ENCODE data around the gene PDILT.

The PDILT gene

DNA sequence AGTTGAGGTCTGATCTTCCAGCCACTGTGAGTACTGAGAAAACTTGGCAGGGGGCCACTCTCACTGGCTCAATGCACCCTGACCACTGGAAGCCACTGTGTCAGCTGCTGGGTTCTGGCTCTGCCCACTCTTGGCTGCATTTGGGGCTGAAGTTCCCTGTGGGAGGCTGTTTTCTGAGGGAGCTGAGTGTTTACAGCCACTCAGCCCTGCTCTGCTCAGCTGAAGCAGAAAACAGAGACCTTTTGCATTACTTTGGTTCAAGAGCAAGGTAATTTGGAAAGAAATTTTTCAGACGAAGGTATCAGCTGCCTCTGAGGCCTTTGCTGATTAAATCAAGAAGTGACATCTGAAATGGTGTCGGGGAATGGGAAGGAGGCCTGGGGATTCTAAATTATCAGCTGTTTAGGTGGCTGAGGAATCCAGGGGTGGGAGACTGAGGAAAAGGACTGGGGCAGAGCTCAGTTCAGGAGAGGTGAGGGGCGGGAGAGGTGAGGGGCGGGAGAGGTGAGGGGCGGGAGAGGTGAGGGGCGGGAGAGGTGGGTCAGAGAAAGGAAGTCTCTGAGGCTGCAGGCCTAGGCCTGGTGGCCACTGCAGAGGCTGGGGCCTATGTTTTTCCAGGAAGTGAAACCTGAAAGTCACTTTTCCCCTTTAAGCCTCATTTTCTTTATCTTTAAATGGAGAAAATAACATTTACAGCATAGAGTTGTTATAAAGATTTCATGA, 5.0 kb upstream of the PDILT start, which contains the start of gene ACSM5:
Gene ACSM5 (plus strand): TSS at position 137 of the 723 bp plus-strand sequence. CDS start 1,951 bp downstream, outside the sequence.
- peak in 49 of 56 donors; percentile 0 to 75 (median 37) for DNase-seq

GRCh38 chr16:20402651-20403050, 1.9 kb downstream of the PDILT start:
- DNase-seq: no peak

- DNase-seq: no peak
These were observed 3.0 kb downstream of the PDILT start for GRCh38 chr16:20401475-20402016.

- no peak for DNase-seq
These were observed 3.5 kb downstream of the PDILT start for GRCh38 chr16:20401066-20401465.

GRCh38 chr16:20399185-20399584, 5.4 kb downstream of the PDILT start:
- DNase-seq: no peak

- no peak for DNase-seq
These were observed 5.9 kb downstream of the PDILT start for GRCh38 chr16:20398603-20399002.

DNA sequence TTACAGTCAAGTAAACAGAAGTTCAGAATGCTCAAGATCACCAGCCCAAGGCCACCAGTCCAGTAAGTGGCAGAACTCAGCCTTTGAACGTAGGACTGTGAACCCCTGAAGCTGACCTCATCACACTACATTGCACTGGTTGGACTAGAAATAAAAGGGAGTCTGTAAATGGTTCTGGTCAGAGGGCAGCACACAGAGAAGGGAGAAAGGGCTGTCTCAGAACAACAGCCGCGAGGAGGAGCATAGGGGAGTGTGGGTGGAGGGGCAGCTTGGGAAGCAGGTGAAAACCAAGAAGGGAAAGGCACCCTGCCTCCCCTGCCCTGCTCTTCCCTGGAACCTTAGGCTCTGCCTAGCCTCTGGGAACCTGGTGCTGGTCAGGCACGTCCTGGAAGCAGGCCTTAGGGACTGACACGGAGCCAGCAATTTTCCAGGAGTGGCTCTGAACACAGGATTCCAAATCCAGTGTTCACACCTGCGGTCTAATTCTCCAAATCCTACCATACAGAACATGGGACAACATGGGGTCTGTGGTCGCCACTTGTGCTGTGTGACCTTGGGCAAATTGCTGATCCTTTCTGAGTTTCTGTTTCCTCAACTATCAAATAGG, 7.0 kb downstream of the PDILT start:
- DNase-seq: no peak

GRCh38 chr16:20396846-20397467, 7.6 kb downstream of the PDILT start:
- DNase-seq: no peak

DNA sequence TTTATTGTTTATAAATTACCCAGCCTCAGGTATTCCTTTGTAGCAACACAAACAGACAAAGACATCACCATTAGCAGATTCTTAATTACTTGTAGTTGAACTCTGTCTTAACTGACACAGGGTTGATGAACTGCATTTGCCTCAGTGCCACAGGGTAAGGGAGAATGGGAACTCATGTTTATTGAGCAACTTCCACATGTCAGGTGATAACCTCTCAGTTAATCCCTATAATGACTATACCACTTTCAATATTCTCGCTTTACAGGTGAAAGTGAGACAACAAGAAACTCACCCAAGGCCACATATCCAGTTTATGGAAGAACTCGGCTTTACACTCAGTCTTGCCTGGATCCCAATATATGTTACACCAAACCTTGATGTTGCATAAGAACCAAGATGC, 8.6 kb downstream of the PDILT start:
- no peak for DNase-seq

DNA sequence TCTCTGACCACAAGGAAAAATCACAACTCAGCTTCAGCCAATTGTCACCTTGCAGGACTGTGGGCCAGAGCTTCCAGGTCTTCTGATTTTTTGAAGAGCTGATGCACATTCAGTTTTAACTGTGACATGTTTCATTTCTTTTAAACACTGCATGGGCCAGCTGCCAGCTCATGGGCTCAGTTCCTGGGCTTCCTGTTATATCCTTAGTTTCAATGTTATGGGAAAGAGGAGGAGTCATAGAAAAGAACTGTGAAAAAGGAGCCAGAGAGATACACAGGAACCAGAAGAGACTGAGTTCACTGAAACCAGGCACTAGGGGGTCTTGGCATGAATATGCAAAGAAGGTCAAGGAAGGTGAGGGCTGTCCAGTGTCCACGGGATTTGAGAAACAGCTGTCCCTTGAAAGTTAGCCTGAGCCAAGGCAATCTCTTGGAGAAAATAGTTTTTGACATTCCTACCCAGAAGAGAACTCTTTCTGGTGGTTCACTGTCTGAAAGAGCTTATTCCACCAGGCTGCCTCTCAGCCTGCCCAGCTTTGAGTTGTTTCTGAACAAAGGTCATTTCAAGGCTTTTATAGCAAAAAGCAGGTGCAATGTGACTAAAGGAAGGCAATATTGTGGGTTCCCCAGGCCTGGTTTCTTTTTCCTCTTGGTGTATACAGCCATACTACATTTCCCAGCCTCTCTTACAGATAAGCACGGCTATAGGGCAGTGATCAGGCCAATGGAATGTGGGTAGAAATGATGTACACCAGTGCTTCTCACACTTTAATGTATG, 10.5 kb downstream of the PDILT start:
- DNase-seq: no peak

DNA sequence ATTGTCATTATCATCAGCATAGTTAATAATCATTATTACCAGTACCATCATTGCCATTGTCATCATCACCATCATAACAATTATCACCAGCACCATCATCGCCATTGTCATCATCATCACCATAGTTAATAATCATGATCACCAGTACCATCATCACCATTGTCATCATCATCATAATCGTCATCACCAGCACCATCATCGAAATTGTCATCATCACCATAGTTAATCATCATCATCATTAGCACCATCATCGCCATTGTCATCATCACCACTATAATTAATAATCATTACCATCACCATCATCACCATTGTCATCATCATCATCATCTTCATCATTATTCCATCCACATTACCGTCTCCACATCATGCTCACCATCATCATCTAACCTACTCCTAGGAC, 13.5 kb downstream of the PDILT start:
- DNase-seq: no peak

- no peak for DNase-seq
These were observed 15.7 kb downstream of the PDILT start for GRCh38 chr16:20388854-20389253.

DNA sequence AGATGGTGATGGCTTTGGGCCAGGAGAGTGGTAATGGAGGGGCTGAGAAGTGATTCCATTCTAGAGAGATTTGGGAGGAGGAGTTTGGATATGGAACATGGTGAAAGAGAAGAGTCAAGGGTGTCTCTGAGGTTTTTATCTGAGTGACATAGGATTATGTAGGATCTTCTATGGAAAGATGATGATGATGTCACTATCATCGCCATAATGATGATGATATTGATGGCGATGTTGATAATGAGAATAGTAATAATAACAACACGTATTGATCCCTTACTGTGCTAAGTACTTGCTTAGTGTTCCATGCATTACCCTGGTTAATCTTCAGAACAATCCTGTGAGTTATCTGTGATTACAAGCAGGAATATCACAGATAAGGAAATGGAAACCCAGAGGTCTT, 16.6 kb downstream of the PDILT start:
- DNase-seq: no peak

DNA sequence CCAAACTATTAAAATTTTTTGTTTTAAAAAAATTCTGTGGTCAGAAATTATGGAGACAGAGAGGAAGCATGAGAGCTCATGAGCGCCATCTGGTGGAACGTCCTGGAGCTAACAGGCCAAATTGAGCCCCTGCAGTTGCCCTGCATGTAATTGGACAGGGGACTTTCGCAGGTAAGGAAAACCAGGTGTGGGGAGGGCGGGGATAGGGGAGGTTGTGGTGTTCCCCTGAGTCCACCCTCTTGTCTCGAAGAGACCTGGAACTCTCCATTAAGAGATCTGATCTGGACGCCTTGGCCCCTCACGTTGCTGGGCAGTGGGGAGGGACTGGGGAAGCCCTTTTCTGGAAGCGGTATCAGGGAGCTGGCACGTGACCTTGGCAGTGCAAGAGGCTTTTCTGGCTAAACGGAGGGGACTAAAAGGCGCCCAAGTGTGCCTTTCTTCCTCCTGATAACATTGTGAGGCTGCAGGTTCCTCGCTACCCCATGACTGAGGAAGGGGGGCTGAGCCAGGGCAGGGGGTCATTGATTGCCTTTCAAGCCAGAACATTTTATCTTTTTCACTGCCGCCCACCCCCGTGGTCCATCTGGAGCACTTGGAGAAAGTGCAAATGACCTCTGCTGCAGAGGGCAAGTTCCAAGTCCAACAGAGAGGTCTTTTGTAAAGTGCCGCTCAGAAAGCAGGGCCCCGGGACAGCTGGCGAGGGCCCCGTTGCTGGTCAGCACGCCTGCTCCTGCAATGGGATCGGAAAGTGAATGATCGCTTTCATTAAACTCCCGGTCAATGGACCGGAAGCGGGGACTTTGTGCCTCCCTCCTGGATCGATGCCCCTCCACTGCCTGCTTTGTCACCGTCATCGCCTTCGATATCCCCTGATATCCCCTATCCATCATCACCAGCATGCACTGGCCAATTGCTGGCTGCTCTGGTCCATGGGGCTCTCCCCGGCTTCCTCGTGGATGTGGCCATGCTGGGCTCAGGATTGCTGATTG, 18.4 kb downstream of the PDILT start:
- peak in 48 of 56 donors; percentile 15 to 81 (median 42) for DNase-seq

- peak in 49 of 56 donors; percentile 1 to 78 (median 29) for DNase-seq
These were observed 21.2 kb downstream of the PDILT start for GRCh38 chr16:20383106-20384029.

- no peak for DNase-seq
These were observed 22.2 kb downstream of the PDILT start for GRCh38 chr16:20382202-20382948.

GRCh38 chr16:20380782-20381181, 23.8 kb downstream of the PDILT start:
- DNase-seq: no peak

GRCh38 chr16:20377181-20377580, 27.4 kb downstream of the PDILT start:
- no peak for DNase-seq
